NCI-H1105 (cell line): ENCODE measurements around the gene GPX5.
"Not testable (repeated sequence)": the region's sequence is repeated elsewhere in the genome, so short reads cannot be mapped to it uniquely, and the experiment has no call there.

Experiments
- DNase-seq: peaks from one replicate; lab custom pipeline; 2025; lab: John Stamatoyannopoulos, UW

GPX5 gene

GRCh38 chr6:28515676-28516075 lies 10.0 kb upstream of the GPX5 start, which contains the start of gene GPX6:
Gene GPX6, minus strand, starts transcription at chr6:28515793. Its CDS starts 50 bp downstream, at chr6:28515743.
- DNase-seq, result no peak

DNA sequence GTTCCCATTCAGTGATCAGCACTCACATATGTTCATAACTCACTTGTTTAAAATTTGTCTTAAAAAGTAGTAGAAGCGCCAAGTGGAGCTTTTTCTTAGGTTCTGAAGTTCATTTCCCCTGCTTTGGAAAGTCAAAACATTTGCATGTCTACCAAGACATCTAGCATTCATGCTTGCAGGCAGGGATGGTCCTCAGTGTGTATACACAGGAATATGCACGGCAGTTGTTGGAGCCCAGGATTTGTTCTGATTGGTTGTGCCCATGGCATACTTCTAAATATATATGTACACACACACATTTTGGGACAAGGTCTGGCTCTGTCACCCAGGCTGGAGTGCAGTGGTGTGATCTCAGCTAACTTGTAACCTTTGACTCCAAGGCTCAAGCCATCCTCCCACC lies 7.7 kb upstream of the GPX5 start:
- no peak for DNase-seq

DNA sequence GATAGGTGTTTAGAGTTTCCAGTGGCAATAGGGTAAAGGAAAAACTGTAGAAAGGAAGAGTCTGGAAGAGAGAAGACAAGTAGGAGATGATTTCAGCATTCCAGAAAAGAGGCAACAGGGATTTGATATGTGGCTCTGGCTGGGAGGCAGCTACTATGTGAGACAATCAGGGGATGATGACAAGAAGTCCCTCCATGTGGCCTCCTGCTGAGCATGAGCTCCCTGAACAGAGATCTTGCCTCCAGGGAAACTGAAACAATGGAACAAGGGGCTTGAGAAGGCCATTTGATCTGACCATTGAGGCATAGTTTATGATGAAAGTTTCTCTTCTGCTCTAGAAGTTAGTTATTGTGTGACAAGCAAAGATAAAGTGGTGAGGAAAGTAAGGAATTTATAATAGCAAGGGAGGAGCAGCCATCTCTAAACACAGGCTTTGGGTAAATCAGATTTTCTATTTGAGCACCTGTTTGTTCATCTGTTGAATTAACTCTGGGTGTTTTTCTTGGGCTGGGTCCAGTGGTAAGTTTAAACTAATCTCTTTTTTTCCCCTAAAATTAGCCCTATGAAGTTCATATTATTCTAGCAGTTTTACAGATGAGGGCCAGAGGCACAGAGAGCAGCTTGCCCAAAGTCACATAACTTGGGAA lies 3.0 kb upstream of the GPX5 start:
- no peak for DNase-seq

- no peak for DNase-seq
Observed at GRCh38 chr6:28523241-28523622, 2.4 kb upstream of the GPX5 start.

DNA sequence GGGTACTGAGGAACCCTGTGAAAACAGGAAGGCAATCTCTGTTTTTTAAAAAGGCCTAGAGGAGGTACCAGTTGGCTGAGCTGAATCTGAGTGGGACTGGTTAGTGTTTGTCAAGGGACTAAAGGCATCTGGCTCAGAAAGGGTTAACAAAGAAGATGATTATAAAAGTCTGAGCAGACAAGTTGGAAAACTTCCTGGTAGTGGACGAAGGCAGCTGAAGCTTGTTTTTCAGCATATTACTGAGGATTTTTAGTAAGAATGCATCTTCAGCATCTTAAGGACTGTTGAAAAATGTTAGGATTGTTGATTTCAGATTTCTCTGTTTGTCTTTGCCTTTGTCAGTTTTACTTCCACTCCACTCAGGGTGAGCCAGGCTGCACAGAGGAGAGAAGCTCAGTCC lies 5.1 kb downstream of the GPX5 start:
- no peak for DNase-seq

DNA sequence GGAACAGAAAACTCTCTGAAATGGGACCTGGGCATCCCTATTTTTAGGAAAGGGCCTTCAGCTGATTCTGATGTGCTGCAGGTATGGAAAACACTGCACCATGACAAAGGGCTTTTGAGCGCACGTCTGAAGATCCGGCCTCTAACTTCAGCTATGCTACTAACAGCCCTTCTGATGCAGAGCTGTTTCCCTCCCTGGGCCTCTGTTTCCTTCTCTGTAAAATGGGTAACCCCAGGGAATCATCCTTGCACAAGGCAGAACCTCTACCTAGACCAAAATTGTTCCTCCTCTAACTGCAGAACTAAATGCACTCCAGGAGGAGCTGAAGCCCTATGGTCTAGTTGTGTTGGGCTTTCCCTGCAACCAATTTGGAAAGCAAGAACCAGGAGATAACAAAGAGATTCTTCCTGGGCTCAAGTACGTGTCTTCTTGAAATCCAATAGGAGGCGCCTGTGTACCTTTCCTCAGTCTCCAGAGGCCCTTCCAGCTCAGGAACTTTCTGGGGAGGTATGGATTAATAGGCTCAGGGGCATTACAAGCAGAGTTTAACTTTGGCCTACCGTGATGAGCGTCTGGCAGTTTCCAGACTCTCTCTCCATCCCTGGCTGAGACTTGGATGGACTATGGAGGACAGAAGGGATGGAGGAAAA lies 5.9 kb downstream of the GPX5 start:
- no peak for DNase-seq

DNA sequence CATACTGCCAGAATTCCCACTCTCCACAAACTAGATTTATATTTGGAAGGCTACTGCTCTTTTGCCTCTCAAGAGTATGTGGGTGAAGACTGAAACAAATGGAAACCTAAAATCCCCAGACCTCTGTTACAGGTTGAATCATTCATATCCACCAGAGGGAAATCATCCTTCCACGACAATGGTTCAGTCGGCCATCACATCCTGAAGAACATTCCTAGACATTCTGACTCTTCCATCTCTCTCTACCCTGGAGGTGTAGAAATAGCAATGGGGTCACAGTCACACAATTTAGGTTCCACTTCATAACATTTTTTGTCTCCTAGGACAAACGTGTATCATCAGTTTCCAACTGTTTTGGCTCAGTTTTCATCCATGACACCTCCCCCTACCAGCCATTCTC lies 8.6 kb downstream of the GPX5 start:
- DNase-seq, result no peak

GRCh38 chr6:28534875-28535274 lies 9.2 kb downstream of the GPX5 start:
- DNase-seq, result no peak

DNA sequence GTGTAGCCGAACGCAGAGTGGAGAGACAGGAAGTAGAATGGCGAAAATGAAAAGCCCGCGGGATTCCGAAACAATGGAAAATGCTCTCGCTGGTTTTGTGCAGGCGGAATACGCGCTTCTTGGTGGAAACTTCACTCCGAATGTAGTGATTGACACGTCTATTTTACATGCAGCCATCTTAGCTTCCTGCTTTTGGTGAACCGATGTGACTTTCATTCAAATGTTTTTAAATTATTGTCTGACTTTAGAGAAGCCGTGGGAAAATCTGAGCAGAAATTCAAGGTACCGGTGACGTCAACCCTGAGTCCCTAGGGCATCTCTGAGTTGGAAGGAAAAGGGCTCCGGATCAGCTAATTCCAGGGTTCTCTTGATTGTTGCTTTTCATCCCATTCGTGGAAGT lies 11.4 kb downstream of the GPX5 start:
- no peak for DNase-seq

DNA sequence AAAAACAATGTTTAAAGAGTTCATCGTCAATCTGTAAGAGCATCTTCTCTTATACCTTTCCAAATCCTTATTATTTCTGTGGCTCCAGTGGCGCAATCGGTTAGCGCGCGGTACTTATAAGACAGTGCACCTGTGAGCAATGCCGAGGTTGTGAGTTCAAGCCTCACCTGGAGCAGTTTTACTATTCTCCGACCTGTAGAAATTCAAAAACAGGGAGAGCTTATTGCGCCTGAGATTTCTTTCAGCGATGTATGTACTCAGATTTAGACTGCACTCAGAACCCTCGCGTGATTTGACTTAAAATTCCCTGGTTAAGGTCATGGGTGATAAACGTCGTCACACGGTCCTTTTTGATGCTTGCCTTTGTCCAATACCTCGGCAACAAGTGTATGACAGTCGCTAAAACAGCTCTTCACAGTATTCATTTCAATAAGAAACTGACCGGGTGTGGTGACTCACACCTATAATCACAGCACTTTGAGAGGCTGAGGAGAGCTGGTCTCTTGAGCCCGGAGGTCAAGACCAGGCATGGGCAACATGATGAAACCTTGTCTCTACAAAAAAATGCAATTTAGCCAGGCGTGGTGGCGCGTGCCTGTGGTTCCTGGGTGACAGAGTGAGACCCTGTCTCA lies 11.9 kb downstream of the GPX5 start:
- no peak for DNase-seq

DNA sequence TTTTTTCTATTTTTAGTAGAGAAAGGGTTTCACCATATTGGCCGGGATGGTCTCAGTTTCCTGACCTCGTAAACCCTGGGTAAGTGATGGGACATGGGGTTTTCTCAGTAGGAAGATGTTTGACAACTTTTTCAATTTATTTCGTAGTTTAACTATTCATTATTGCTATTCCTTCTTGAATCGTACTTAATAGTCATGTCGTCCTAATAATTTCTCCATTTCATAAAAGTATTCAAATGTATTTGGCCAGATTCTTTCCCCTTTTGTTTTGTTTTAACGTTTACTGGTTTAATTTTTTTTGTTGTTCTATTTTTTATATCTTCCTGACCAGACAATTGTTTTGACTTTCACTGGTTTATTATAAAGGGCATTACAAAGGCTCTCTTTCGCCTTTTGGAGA lies 16.3 kb downstream of the GPX5 start:
- DNase-seq, result no peak

DNA sequence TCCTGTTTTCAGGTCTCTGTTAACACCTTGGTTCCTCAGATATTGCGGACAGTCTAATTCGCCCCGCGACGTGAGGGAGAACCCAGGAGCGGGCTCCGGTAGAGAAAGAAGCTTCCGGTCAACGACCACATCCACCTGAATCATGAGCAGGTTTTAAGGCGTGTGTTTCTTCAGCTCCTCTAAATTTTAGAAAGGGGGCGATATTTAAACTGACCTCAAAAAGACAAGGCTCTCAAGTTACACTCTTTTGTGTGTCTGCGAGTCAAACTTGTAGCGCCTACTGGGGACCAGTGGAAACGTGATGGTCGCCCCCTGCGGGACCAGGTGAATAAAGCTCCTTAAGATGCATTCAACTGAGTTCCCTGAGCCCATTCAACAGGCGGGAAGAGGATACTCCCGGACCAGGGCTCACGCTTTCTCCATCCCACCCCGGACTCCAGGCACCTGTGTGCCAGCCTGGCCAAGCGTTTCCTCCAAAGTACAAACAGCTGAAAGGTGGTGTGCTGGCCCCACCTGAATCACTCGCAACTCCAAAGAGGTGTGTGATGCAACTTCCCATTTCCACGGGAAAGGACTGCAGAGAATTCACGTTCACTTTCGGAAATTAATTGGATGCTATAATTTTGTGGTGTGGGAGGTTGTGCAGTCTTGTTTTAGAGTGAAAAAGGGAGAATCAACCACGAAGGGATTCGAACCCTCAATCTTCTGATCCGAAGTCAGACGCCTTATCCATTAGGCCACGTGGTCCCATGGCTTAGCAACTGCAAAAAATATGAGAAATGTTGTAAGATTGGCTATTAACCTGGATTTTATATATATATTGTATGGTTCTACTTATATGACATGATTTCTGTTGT lies 17.0 kb downstream of the GPX5 start:
- DNase-seq, result peak; percentile 83

DNA sequence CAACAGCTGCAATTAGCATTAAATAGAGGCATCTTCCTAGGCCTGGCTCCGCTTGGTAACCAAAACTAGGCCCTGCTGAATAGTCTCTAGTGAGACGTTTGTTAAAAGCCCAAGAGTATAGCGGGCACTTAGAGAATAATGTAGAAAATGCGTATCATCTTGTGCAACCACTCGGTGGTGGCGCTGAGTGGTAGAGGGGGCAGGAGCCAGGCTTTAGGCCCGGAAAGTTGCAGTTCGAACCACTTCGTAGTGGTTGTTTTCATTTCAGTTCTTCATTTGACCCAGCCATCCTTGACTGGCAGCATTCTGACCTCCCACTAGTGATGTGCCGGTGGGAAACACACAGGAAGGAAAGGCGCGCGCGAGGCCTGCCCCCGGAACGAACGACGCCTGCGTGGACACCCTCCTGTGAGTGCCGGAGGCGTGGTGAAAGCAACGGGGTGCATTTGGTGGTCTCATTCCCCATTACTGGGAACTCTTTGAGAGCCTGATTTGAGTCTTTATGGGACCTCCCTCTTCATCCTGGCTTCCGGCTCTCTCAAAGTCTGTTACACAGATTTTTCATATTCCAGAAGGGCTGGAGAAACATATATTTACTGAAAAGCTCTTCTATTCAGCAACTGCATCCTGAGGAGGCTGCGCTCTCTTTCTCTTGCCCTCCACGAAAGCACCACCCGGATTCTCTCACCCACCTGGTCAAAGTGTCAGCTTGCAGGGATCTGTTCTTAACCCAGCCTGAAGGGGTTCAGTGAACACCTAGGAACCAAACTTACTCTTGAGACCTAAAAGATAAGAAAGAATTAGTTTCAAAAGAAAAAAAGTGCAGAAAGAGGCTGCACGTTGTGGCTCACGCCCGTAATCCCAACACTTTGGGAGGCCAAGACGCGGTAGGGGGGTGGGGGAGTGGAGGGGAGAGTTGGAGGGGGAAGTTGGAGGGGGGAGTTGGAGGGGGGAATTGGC lies 18.2 kb downstream of the GPX5 start:
- no peak for DNase-seq

DNA sequence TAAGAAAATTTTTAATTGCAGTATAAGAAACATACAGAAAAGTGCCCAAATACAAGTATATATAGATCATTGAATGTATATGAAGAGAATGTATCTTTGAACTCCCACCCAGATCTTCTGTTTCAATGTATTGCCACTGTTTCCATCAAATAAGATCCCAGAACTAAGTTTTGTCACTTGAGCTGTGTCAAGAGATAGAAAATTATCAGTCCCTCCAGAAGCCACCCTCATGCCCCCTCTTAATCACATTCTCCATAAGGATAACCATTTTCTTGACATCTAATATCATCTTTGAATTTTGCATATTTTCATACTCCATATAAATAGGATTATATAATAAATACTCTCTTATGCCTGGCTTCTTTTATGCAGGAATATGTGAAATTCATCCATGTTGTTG lies 20.3 kb downstream of the GPX5 start:
- no peak for DNase-seq

GRCh38 chr6:28547003-28547402 lies 21.3 kb downstream of the GPX5 start:
- not testable (repeated sequence) for DNase-seq

DNA sequence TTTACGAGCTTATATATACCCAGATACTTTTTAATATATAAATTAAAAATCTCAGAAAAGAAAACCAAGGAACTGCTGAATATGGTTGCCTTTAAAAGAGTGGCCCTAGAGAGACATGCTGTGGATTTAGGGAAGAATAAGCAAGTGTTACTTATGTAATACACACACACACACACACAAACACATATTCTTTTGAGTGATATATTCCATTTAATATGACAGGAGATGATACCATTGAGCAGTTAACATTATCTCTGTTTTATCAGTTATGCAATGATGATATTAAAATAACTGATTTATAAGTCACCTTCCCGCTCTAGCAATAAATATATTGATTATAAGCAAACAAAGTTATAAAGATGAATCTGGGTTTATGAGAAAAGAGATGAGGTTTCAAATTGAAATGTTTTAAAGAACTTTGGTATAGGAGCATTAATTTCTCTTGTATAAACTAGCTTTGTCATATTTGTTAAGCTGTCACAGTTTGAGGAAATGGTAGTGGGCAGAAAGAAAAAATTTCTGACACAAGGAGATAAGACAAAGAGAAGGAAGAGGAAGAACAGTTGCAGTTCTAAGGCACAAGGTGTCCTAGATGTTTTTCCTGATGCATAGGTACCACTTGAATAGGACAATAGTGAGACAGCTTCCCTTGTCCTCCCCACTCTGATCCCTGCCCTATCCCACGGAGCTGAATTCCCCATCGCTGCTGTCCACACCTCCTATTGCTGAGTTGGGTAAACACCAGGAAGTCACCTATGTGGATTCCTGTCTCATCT lies 26.4 kb downstream of the GPX5 start:
- DNase-seq, result no peak

GRCh38 chr6:28553384-28553985 lies 27.8 kb downstream of the GPX5 start:
- no peak for DNase-seq

DNA sequence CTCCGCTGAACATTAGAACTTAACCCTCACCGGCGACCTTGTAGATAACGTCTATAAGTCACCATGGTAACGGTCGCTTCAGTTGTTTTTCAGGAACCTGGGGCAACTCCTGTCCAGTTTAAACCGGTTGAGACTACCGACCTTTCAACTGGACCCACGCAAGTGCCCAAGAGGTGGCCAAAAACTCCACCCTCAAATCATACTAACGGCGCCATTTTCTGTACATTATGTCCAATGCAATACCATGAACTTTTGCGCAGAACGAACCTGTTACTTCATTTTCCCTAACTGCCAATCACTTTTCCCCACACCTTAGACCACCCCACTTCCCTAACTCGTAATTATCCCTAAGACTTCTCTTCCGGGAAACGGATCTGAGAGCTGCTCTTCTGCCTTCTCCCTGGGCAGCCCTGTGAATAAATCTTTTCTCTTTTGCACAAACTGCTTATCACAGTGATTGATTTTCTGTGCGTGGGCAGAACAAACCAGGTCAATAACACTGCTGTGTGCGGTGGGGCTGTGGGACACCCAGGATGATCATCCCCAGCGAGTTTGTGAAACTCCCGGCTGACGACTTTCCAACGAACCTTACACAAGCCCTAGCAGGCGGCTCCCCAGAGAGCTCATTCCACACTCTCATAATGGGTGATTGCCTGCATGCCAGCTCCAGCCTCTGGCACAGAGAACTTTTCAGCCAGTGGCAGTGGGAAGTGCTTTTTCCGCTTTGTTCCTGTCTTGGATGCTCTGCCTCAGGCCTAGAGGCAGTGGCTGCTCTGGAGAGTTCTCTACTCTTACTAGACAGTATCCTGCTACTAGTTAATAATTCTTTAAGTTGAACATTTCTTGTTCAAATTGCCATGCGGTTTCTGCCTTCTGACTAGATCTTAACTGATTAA lies 28.6 kb downstream of the GPX5 start:
- peak; percentile 49 for DNase-seq

DNA sequence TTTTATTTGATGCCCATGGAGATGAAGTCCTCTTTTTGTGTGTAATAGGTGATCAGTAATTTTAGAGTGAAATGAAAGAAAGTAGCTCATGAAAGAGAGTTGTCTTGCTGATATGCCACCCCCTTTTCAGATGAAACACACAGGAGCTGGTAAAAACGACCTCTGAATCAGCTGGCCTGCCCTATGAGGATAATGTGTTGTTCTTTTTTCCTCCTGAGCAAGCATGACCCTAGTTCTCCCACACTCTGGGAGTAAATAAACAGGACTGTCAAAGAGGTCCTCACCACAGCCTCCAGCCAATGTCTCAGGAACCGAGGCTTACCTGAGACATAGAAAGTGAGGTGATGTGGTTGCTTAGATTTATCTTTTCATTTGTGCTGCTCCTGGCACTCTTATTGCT lies 29.5 kb downstream of the GPX5 start:
- no peak for DNase-seq
